Measurements from ENCODE around the gene UGT1A1. TPM values are rescaled to one million over a fixed set of nuclear protein-coding genes. Genes with fewer than 3 reads are reported as not detected.

Gene UGT1A1
- total and polyA plus RNA-seq, 2 donors (not counting 1 experiment from before 2014, with no cell fraction given), result not detected

- DNase-seq, result no peak
- Mint-ChIP-seq H3K4me3 (no peak overlapping the region), H3K9me3 (ENCODE audit: insufficient read depth) (peaks cover 5% of the 10 kb centered on the region), H3K27ac (no peak overlapping the region), H3K4me1 (no peaks in the 10 kb centered on the region), H3K27me3 (peaks cover 15% of the 10 kb centered on the region)
- ChIA-PET POLR2A (no interaction called here), CTCF (no interaction called here)
- H3K27me3 ChIP-seq (replicated peaks in 1 of 4; ENCODE audit: control extremely low read depth in 1 of 4, control insufficient read depth in 3 of 4, insufficient read depth in 4 of 4, low read length in 3 of 4), result no peaks in the 10 kb centered on the region
- no peak overlapping the region for H3K27ac ChIP-seq (ENCODE audit: low read length in 2 of 2)
- H3K36me3 ChIP-seq (replicated peaks in 1 of 2; ENCODE audit: control extremely low read depth in 1 of 2, control insufficient read depth in 1 of 2, extremely low read depth in 1 of 2, insufficient read depth in 2 of 2, low read length in 1 of 2), result no peaks in the 10 kb centered on the region
- no peak overlapping the region for H3K4me2 ChIP-seq (replicated peaks; ENCODE audit: low read depth, low read length, poor library complexity, severe bottlenecking)
- peaks cover 0 to 8% (median 0%) of the 10 kb centered on the region in 3 donors for H3K9me3 ChIP-seq (ENCODE audit: control extremely low read depth in 1 of 3, control insufficient read depth in 2 of 3, insufficient read depth in 1 of 3, low read length in 2 of 3)
- intact Hi-C loops (cut with micrococcal nuclease), result no loop called here
- no peak overlapping the region for H3K9ac ChIP-seq (ENCODE audit: low read length)
- WGBS (ENCODE audit: insufficient coverage), result 87% methylated on average over 7 of the region's 7 CpGs
- no peaks in the 10 kb centered on the region for H3K4me1 ChIP-seq (ENCODE audit: control insufficient read depth in 2 of 2, insufficient read depth in 2 of 2, low read length in 2 of 2)
- H3K4me3 ChIP-seq (ENCODE audit: control extremely low read depth in 1 of 5, extremely low read depth in 1 of 5, insufficient read depth in 1 of 5, low read depth in 2 of 5, low read length in 4 of 5), result no peak overlapping the region
- H2AFZ ChIP-seq (ENCODE audit: insufficient read depth, low read depth, low read length, poor library complexity, severe bottlenecking), result no peak overlapping the region
- no peak for ATAC-seq (ENCODE audit: low read depth)
- no peaks in the 10 kb centered on the region for H3K79me2 ChIP-seq (ENCODE audit: control insufficient read depth, insufficient read depth, low read length)
- H4K20me1 ChIP-seq (ENCODE audit: control insufficient read depth, insufficient read depth, low read length, poor library complexity, severe bottlenecking), result no peaks in the 10 kb centered on the region
- TF ChIP-seq EZH2 (IDR thresholded peaks at IDR 0.05; ENCODE audit: borderline replicate concordance, insufficient read depth, low read depth, low read length, poor library complexity, severe bottlenecking), result no peak
- no peak for TF ChIP-seq CTCF (IDR thresholded peaks at IDR 0.05)
Measured at GRCh38 chr2:233789554-233789953, 29.5 kb downstream of the UGT1A1 start.

DNA sequence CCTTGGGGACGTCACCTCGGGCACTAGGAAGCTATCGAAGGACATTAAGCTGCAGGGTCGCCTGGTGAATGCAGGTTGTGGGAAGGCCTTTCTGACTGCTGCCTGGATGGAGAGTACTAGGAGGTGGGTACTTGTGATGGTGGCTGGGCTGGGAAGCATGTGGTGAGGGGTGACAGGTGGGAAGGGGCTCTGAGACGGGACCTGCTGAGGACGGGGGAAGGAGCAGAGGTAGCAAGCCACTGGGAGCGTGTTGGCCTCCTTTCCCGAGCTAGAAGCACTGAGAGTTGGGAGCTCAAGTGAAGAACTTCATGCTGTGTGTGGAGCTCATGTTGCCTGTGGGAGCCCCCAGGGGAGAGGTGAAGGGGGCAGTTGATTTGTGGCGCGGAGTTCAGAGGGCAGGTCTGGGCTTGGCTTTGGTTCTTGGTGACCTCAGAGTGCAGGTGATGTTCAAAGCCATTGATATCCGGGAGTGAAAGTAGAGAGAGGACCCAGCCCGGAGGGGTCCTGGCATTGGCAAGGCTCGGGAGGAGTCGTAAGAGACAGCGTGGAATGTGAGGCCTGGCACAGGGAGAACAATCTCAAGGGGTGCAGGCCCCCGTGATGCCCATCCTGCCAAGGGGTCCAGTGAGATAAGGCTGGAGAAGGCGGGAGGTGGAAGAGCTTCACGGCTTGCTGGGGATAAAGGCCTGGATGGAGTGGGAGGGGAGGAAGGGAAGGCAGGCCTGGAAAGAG lies 31.2 kb downstream of the UGT1A1 start:
- Histone ChIP-seq H3K27me3 (replicated peaks in 1 of 4; ENCODE audit: control extremely low read depth in 1 of 4, control insufficient read depth in 3 of 4, insufficient read depth in 4 of 4, low read length in 3 of 4) (no peaks in the 10 kb centered on the region), H3K9ac (ENCODE audit: low read length) (no peak overlapping the region), H3K9me3 (ENCODE audit: control extremely low read depth in 1 of 3, control insufficient read depth in 2 of 3, insufficient read depth in 1 of 3, low read length in 2 of 3) (peaks cover 0 to 8% (median 0%) of the 10 kb centered on the region in 3 donors), H3K4me3 (ENCODE audit: control extremely low read depth in 1 of 5, extremely low read depth in 1 of 5, insufficient read depth in 1 of 5, low read depth in 2 of 5, low read length in 4 of 5) (no peak overlapping the region), H3K36me3 (replicated peaks in 1 of 2; ENCODE audit: control extremely low read depth in 1 of 2, control insufficient read depth in 1 of 2, extremely low read depth in 1 of 2, insufficient read depth in 2 of 2, low read length in 1 of 2) (no peaks in the 10 kb centered on the region), H2AFZ (ENCODE audit: insufficient read depth, low read depth, low read length, poor library complexity, severe bottlenecking) (no peak overlapping the region), H3K27ac (ENCODE audit: low read length in 2 of 2) (no peak overlapping the region), H4K20me1 (ENCODE audit: control insufficient read depth, insufficient read depth, low read length, poor library complexity, severe bottlenecking) (no peaks in the 10 kb centered on the region), H3K4me2 (replicated peaks; ENCODE audit: low read depth, low read length, poor library complexity, severe bottlenecking) (no peak overlapping the region), H3K79me2 (ENCODE audit: control insufficient read depth, insufficient read depth, low read length) (no peaks in the 10 kb centered on the region), H3K4me1 (ENCODE audit: control insufficient read depth in 2 of 2, insufficient read depth in 2 of 2, low read length in 2 of 2) (no peaks in the 10 kb centered on the region)
- no peak for DNase-seq
- intact Hi-C loops (cut with micrococcal nuclease), result no loop called here
- CTCF ChIA-PET, result no interaction called here
- no peak for ATAC-seq (ENCODE audit: low read depth)
- Mint-ChIP-seq H3K4me1 (no peaks in the 10 kb centered on the region), H3K27me3 (peaks cover 8% of the 10 kb centered on the region), H3K4me3 (no peak overlapping the region), H3K9me3 (ENCODE audit: insufficient read depth) (peaks cover 1% of the 10 kb centered on the region), H3K27ac (no peak overlapping the region)
- WGBS (ENCODE audit: insufficient coverage), result 92% methylated on average over 18 of the region's 18 CpGs
- TF ChIP-seq CTCF (IDR thresholded peaks at IDR 0.05) (no peak), EZH2 (IDR thresholded peaks at IDR 0.05; ENCODE audit: borderline replicate concordance, insufficient read depth, low read depth, low read length, poor library complexity, severe bottlenecking) (no peak)
- POLR2A ChIA-PET, result no interaction called here
